Heart left ventricle (tissue), 13 donors: Measurements from ENCODE around the gene MID1.

Experiments
- POLR2A ChIP-seq, 2 donors: fragments of 450-650 bp; IDR thresholded peaks; one replicate each; pipeline ENCODE4 v1.6.1; 2017; ENCODE audit warnings: antibody characterized with exemption in 2 of 2, mild to moderate bottlenecking in 2 of 2, moderate library complexity in 2 of 2
- TF ChIP-seq, protein P1 (sequence below), 12 donors: fragments of 200-600 bp; sonication (generic) in 4 of 12; IDR thresholded peaks; one replicate each; pipeline versions ENCODE4 v1.5.0 to v1.8.0; 2018 to 2022; ENCODE audit warnings: antibody characterized with exemption in 12 of 12, mild to moderate bottlenecking in 5 of 12
- donor health status: ischemic (EF 13 %, LVEDD 7.1; RV severe dilation, severe dysfunction).
- donor health status: DM: no; HTN: yes; CAD: no.
- donor health status: DM: no; HTN: no; CAD: no.
- donor health status: ischemic (EF 25% LVEDD 6.9; RV normal size, moderate dysfunction).
- donor health status: ischemic (EF 25% LVEDD 5.7; RV mildly dilated, moderate dysfunction).
- donor health status: ischemic (EF 35%, LVEDD 5.7; RV mildly dilated, moderate dysfunction).
- donor health status: nonischemic (EF 11% LVEDD 7.7; RV severe dilation, severe dysfunction).
- donor health status: DM: yes; HTN: yes; CAD: no.
- donor health status: PGD.
- donor health status: ischemic (EF 29% LVEDD 5.4; RV normal size, mild dysfunction).
- donor health status: nonischemic (EF 23%, LVEDD 6.1; RV moderate dilation, normal function).

DNA sequence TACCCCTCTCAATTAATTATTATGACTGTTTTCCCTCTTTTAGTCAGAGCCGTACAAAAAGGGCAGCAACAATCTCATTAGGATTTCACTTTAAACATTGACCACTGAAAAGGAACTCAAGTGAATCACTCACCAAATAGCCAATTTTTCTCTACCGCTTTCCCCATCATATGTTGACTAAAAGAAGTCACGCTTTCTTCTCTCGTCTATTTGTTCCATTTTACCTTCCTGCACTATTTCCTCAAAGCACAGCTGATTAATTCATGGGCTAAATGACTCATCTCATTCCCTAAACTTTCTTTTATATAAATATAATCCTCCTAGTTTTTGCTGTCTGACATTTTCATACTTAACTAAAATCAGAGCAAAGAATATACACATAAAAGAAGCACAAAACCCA, 8.2 kb downstream of the MID1 start:
- TF ChIP-seq, protein P1, sequence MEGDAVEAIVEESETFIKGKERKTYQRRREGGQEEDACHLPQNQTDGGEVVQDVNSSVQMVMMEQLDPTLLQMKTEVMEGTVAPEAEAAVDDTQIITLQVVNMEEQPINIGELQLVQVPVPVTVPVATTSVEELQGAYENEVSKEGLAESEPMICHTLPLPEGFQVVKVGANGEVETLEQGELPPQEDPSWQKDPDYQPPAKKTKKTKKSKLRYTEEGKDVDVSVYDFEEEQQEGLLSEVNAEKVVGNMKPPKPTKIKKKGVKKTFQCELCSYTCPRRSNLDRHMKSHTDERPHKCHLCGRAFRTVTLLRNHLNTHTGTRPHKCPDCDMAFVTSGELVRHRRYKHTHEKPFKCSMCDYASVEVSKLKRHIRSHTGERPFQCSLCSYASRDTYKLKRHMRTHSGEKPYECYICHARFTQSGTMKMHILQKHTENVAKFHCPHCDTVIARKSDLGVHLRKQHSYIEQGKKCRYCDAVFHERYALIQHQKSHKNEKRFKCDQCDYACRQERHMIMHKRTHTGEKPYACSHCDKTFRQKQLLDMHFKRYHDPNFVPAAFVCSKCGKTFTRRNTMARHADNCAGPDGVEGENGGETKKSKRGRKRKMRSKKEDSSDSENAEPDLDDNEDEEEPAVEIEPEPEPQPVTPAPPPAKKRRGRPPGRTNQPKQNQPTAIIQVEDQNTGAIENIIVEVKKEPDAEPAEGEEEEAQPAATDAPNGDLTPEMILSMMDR (IDR thresholded peaks at IDR 0.05): no peak
- TF ChIP-seq POLR2A (IDR thresholded peaks at IDR 0.05): no peak
